ENCODE data around the gene CD160.

DNA sequence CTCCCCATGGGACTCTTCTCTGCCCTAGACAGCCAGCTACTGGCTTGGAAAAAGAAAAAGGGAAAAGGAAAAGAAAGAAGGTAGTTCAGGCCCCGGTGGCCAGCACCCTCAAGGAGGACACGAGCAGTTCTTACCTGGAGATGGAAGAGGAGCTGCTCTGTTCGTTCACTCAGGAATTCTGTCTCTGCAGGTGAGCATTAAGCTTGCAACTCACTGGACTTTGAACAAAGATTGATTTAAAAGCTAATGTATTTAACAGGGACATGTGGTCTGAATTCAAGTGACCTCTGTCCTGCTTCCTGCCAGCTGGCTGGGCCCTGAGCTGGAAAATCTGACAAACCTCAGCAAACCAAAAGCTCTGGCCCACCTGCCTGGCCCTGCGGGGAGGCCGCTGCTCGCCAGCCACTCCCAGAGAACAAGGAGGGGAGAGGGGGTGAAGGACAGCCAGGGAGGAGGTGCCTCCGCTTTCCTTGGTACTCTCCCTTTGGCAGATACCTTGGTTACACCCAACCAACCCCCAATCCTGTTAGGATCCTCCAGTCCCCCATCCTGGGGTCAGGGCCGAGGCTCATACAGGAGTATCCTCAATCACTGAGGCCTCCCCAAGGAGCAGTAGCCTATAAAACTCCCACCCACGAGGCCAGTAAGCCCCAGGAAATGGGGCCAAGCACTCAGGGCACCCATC is 12.0 kb upstream of the CD160 start, which contains the start of gene PDZK1:
- no peak for TF ChIP-seq CSDC2 (CRISPR knock-in tag; IDR thresholded peaks at IDR 0.05)
- TF ChIP-seq, protein P1, sequence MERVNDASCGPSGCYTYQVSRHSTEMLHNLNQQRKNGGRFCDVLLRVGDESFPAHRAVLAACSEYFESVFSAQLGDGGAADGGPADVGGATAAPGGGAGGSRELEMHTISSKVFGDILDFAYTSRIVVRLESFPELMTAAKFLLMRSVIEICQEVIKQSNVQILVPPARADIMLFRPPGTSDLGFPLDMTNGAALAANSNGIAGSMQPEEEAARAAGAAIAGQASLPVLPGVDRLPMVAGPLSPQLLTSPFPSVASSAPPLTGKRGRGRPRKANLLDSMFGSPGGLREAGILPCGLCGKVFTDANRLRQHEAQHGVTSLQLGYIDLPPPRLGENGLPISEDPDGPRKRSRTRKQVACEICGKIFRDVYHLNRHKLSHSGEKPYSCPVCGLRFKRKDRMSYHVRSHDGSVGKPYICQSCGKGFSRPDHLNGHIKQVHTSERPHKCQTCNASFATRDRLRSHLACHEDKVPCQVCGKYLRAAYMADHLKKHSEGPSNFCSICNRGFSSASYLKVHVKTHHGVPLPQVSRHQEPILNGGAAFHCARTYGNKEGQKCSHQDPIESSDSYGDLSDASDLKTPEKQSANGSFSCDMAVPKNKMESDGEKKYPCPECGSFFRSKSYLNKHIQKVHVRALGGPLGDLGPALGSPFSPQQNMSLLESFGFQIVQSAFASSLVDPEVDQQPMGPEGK (CRISPR knock-in tag; IDR thresholded peaks at IDR 0.05; ENCODE audit: borderline replicate concordance): no peak
- TF ChIP-seq TCF4 (CRISPR knock-in tag; IDR thresholded peaks at IDR 0.05; ENCODE audit: borderline replicate concordance): no peak

All from SK-N-SH treated with all-trans-retinoic acid at 6 μM for 48 hours (cell line).